ENCODE results near the gene LPIN1.

- no peak for TF ChIP-seq EZH2 (IDR thresholded peaks at IDR 0.05; ENCODE audit: low read depth)
- TF ChIP-seq CTCF (conservative IDR thresholded peaks at IDR 0.05), result no peak
These were observed 32.0 kb downstream of the LPIN1 start for GRCh38 chr2:11778416-11778815.

All from PC-9 (cell line).